K562 (cell line): ENCODE measurements around the gene ABCA3. TPM values are rescaled to one million over a fixed set of nuclear protein-coding genes. Genes with fewer than 3 reads are reported as not detected.

Experiments used
- ATAC-seq: fragments of 200-7000 bp; cut with Tn5 transposase; 3 replicates; pipeline ENCODE4 v1.9.1; 2020; ENCODE audit warnings: moderate library complexity
- BruUV-seq: library from RNA; stranded (reverse); fragments of 400-500 nt; replicated peaks from 2 replicates; lab custom pipeline; 2021; lab: Mats Ljungman, UMichigan
- CTCF ChIA-PET: fragments of 300-600 bp; formaldehyde crosslinking; extraction: SDS; loops from one replicate; lab custom pipeline; 2021; ENCODE audit warnings: low intra/inter-chr PET ratio; lab: Yijun Ruan, JAX
- POLR2A ChIA-PET: fragments of 300-600, 350-650 bp; sonication (Branson Sonifier 250); formaldehyde crosslinking; extraction: SDS; loops from one replicate; lab custom pipeline; 2021; ENCODE audit warnings: antibody characterized with exemption, inconsistent platforms; lab: Yijun Ruan, JAX
- DNase-seq, 4 experiments: peaks; one replicate each; pipeline versions ENCODE4 v3.0.0 to v3.0.0-alpha.2; 2011 to 2018; ENCODE audit warnings: low spot score in 3 of 4, mixed read lengths in 3 of 4; ENCODE audit errors: extremely low read depth in 1 of 4
- FAIRE-seq: peaks from 2 replicates; lab custom pipeline; 2011; peaks lifted over from hg19 to GRCh38; lab: Jason Lieb, UNC
- H2AFZ ChIP-seq: 2 replicates; pipeline ENCODE4 v1.6.0; 2011; ENCODE audit warnings: low read depth, low read length, control low read depth, inconsistent platforms
- H3K27ac ChIP-seq: fragments of 200-600 bp; 3 replicates; pipeline ENCODE4 v1.8.0; 2011; ENCODE audit warnings: low read depth, mild to moderate bottlenecking, control low read depth, inconsistent platforms, low read length, moderate library complexity, mixed read lengths; ENCODE audit errors: extremely low read depth
- H3K27me3 ChIP-seq, 2 experiments: fragments of 300-600 bp in 1 of 2; 2 replicates in 1 of 2; 3 replicates in 1 of 2; pipeline versions ENCODE4 v1.6.0 to v1.8.0; 2011; ENCODE audit warnings: inconsistent platforms in 2 of 2, low read length in 2 of 2, mild to moderate bottlenecking in 1 of 2, mixed read lengths in 1 of 2, moderate library complexity in 1 of 2; ENCODE audit not compliant: control insufficient read depth in 2 of 2, insufficient read depth in 2 of 2
- H3K36me3 ChIP-seq: fragments of 300-600 bp; 3 replicates; pipeline ENCODE4 v1.8.0; 2011; ENCODE audit warnings: mild to moderate bottlenecking, low read length, inconsistent platforms; ENCODE audit not compliant: control insufficient read depth, insufficient read depth
- H3K4me1 ChIP-seq, 2 experiments: fragments of 200-600 bp in 1 of 2; replicated peaks in 1 of 2; 2 replicates in 1 of 2; 3 replicates in 1 of 2; pipeline versions ENCODE4 v1.5.1 to v1.8.0; 2011; ENCODE audit warnings: inconsistent platforms in 2 of 2, low read length in 2 of 2, mild to moderate bottlenecking in 1 of 2, mixed read lengths in 1 of 2, moderate library complexity in 1 of 2; ENCODE audit not compliant: control insufficient read depth in 2 of 2, insufficient read depth in 2 of 2
- H3K4me2 ChIP-seq: 2 replicates; pipeline ENCODE4 v1.6.1; 2011; ENCODE audit warnings: low read length, control low read depth, inconsistent platforms, mixed read lengths; ENCODE audit not compliant: insufficient read depth
- H3K4me3 ChIP-seq: fragments of 200-600 bp; sonication (generic), shearing (Covaris generic); 2 replicates; pipeline ENCODE4 v1.5.1; 2016; ENCODE audit warnings: control low read depth, inconsistent platforms
- H3K79me2 ChIP-seq: fragments of 200-600 bp; 3 replicates; pipeline ENCODE4 v1.8.0; 2011; ENCODE audit warnings: low read length, inconsistent platforms; ENCODE audit not compliant: control insufficient read depth, insufficient read depth
- H3K9ac ChIP-seq, 2 experiments: 2 replicates each; pipeline versions ENCODE4 v1.6.0 to v1.6.1; 2011; ENCODE audit warnings: low read depth in 2 of 2, low read length in 2 of 2, control low read depth in 1 of 2, inconsistent platforms in 1 of 2, mild to moderate bottlenecking in 1 of 2, mixed read lengths in 1 of 2; ENCODE audit not compliant: insufficient read depth in 1 of 2
- H3K9me1 ChIP-seq: one replicate; pipeline ENCODE4 v1.6.0; 2011; ENCODE audit warnings: inconsistent platforms, mild to moderate bottlenecking, low read length, moderate library complexity; ENCODE audit not compliant: control insufficient read depth, insufficient read depth
- H3K9me3 ChIP-seq: replicated peaks from 2 replicates; pipeline ENCODE4 v1.5.1; 2011; ENCODE audit warnings: low read depth, low read length, inconsistent platforms; ENCODE audit not compliant: control insufficient read depth, insufficient read depth
- H4K20me1 ChIP-seq: replicated peaks from 2 replicates; pipeline ENCODE4 v1.6.1; 2011; ENCODE audit warnings: low read length, inconsistent platforms, mixed read lengths; ENCODE audit not compliant: control insufficient read depth, insufficient read depth
- BRD4 ChIP-seq: fragments of 200-600 bp; sonication (generic); IDR thresholded peaks from 2 replicates; pipeline ENCODE4 v1.6.1; 2017; ENCODE audit warnings: inconsistent platforms
- COPS2 ChIP-seq: fragments of 450-650 bp; conservative IDR thresholded peaks from 2 replicates; pipeline ENCODE4 v1.6.1; 2016; ENCODE audit warnings: mild to moderate bottlenecking, moderate library complexity
- FIP1L1 ChIP-seq: fragments of 200-400 bp; formaldehyde crosslinking; IDR thresholded peaks from 2 replicates; pipeline ENCODE4 v1.6.1; 2018; ENCODE audit warnings: mild to moderate bottlenecking, low read depth, low read length; ENCODE audit not compliant: poor library complexity, severe bottlenecking
- HLTF ChIP-seq: fragments of 450-650 bp; IDR thresholded peaks from 2 replicates; pipeline ENCODE4 v1.6.1; 2016
- ID3 ChIP-seq, 2 experiments: fragments of 250-450 bp in 1 of 2; fragments of 450-650 bp in 1 of 2; sonication (Bioruptor Pico) in 1 of 2; IDR thresholded peaks; 2 replicates each; pipeline versions ENCODE4 v1.6.1 to v1.8.0; 2016 to 2021; ENCODE audit warnings: mild to moderate bottlenecking in 2 of 2, moderate library complexity in 2 of 2, missing compliant biosample characterization in 1 of 2, missing genetic modification characterization in 1 of 2
- MYNN ChIP-seq, 2 experiments: sonication (generic); formaldehyde crosslinking in 1 of 2; IDR thresholded peaks; 2 replicates each; pipeline versions ENCODE4 v1.5.0 to v1.6.1; 2016 to 2020; ENCODE audit warnings: antibody characterized with exemption in 1 of 2, missing genetic modification reagents in 1 of 2
- NR2F6 ChIP-seq: fragments of 450-650 bp; formaldehyde crosslinking; IDR thresholded peaks from 2 replicates; pipeline ENCODE4 v1.4.0; 2020; ENCODE audit warnings: mild to moderate bottlenecking
- PCBP1 ChIP-seq: fragments of 200-400 bp; formaldehyde crosslinking; IDR thresholded peaks from 2 replicates; pipeline ENCODE4 v1.6.1; 2018; ENCODE audit warnings: mild to moderate bottlenecking, low read depth, low read length; ENCODE audit not compliant: poor library complexity, severe bottlenecking
- POLR2G ChIP-seq: fragments of 200-400 bp; formaldehyde crosslinking; IDR thresholded peaks from 2 replicates; pipeline ENCODE4 v1.6.1; 2017; ENCODE audit warnings: low read depth, mild to moderate bottlenecking, antibody characterized with exemption, low read length, moderate library complexity
- RBFOX2 ChIP-seq: fragments of 200-400 bp; formaldehyde crosslinking; IDR thresholded peaks from 2 replicates; pipeline ENCODE4 v1.6.1; 2017; ENCODE audit warnings: low read depth, mild to moderate bottlenecking, low read length, moderate library complexity
- RBM14 ChIP-seq: fragments of 200-400 bp; formaldehyde crosslinking; IDR thresholded peaks from 2 replicates; pipeline ENCODE4 v1.6.1; 2018; ENCODE audit warnings: low read depth, mild to moderate bottlenecking, low read length, moderate library complexity, borderline replicate concordance; ENCODE audit not compliant: insufficient read depth
- RBM22 ChIP-seq: fragments of 200-400 bp; formaldehyde crosslinking; IDR thresholded peaks from 2 replicates; pipeline ENCODE4 v1.6.1; 2018; ENCODE audit warnings: low read length, low read depth; ENCODE audit not compliant: poor library complexity, severe bottlenecking
- SUPT5H ChIP-seq: fragments of 450-650 bp; IDR thresholded peaks from 2 replicates; pipeline ENCODE4 v1.6.1; 2016
- WGBS: fragments of 100-300 bp; shearing (Covaris generic); methylation state at CpG from one replicate; pipeline ENCODE4 v1.1.6; 2016; ENCODE audit warnings: low coverage, mixed read lengths; ENCODE audit not compliant: insufficient coverage; ENCODE audit errors: missing lambda C conversion rate; 5-methylcytosine and 5-hydroxymethylcytosine counted together
- in situ Hi-C: fragments of 300-500 bp; cut with MboI; formaldehyde crosslinking; loops from 4 replicates; pipeline ENCODE4 v1.15.0; 2018; ENCODE audit warnings: inconsistent platforms, mixed read lengths
- intact Hi-C: fragments of 100-400 bp; cut with micrococcal nuclease; formaldehyde crosslinking; loops from 2 replicates; pipeline ENCODE4 v1.14.2; 2022
- polyA plus RNA-seq, 8 experiments: library from polyadenylated mRNA; depleted of rRNA in 4 of 8; stranded (reverse) in 5 of 8; unstranded in 3 of 8; fragments of >200 nt; fragmentation: Nextera tagmentation in 2 of 8; fragmentation: Illumina TruSeq in 1 of 8; extraction: Ambion mirVana in 2 of 8; extraction: Trizol in 1 of 8; gene quantifications; 2 replicates each; pipeline versions ENCODE4 v1.2.1 to v1.2.3, GENCODE V29; 2011 to 2014; ENCODE audit warnings: inconsistent platforms in 1 of 8, missing spikeins in 1 of 8
- total RNA-seq, 7 experiments: library from RNA; depleted of rRNA in 6 of 7; stranded (reverse); fragments of >200 nt in 6 of 7; fragmentation: Illumina TruSeq in 2 of 7; extraction: Trizol in 2 of 7; gene quantifications; 2 replicates each; pipeline versions ENCODE4 v1.2.1 to v1.2.3, GENCODE V29; 2011 to 2021; ENCODE audit warnings: low replicate concordance in 1 of 7
- TF ChIP-seq, protein P1 (sequence below): fragments of 450-650 bp; IDR thresholded peaks from 2 replicates; pipeline ENCODE4 v1.6.1; 2016; ENCODE audit warnings: borderline replicate concordance
- TF ChIP-seq, protein P2 (sequence below): sonication (generic); formaldehyde crosslinking; IDR thresholded peaks from 2 replicates; pipeline ENCODE4 v1.8.1; 2023; ENCODE audit warnings: mild to moderate bottlenecking, missing genetic modification reagents

ABCA3 gene
- total and polyA plus RNA-seq, 9 of the 15 experiments (the other 6 are each of a cell fraction or from before 2014, with no cell fraction given) = 0.66 to 23.7 (median 6.9) TPM

- TF ChIP-seq NR2F6 (no peak), HLTF (no peak), BRD4 (no peak), COPS2 (no peak), RBM14 (no peak)
These were observed 102.2 kb downstream of the ABCA3 start (continued) for GRCh38 chr16:2238150-2238837.

DNA sequence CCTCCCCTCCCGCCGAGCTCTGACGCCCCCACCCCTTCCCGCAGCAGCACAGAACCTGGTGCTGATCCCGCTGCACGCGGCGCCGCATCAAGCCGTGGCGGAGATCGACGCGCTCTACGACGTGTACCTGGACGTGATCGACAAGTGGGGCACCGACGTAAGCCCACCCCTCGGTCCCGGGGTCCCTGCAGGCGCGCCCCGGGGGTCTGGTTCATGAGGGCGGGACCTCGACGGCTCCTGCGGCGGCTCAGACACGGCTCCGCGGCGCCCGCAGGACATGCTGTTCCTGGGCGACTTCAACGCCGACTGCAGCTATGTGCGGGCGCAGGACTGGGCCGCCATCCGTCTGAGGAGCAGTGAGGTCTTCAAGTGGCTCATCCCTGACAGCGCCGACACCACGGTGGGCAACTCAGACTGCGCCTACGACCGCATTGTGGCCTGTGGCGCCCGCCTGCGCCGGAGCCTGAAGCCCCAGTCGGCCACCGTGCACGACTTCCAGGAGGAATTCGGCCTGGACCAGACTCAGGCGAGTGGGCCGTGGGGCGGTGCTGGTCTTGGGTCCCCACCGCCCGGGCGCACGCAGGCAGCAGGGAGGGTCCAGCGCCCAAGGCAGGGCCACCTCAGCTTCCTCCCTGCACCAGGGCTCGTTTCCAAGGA lies 102.9 kb downstream of the ABCA3 start:
- Histone ChIP-seq H3K4me1 (peaks cover 0 to 52% of the 10 kb centered on the region in 2 experiments; a peak in 2 of 5 replicates), H3K9ac (no peak overlapping the region), H3K9me1 (no peaks in the 10 kb centered on the region), H2AFZ (no peak overlapping the region), H3K4me3 (no peak overlapping the region), H3K27ac (no peak overlapping the region), H3K79me2 (no peaks in the 10 kb centered on the region), H4K20me1 (no peaks in the 10 kb centered on the region), H3K27me3 (no peaks in the 10 kb centered on the region), H3K4me2 (no peak overlapping the region), H3K9me3 (no peaks in the 10 kb centered on the region), H3K36me3 (peaks cover 57% of the 10 kb centered on the region; the same call in 2 of the 3 replicates)
- intact Hi-C loops (no loop called here), in situ Hi-C loops (no loop called here)
- FAIRE-seq (no peak), DNase-seq (no peak), ATAC-seq (no peak)
- ChIA-PET CTCF (no interaction called here), POLR2A (interaction anchor here (0.7 to 6.6 kb wide), 3 partner anchors 10 to 22 kb away, joined by 3 to 39 read pairs (median 13); partner anchors contain the start of gene ECI1)
- no TSS peak for BruUV-seq
- WGBS = 95% methylated on average over 19 of the region's 65 CpGs
- 0 out of 2 replicates have a peak, but pooled peaks have one; percentile 26 for TF ChIP-seq RBFOX2
- TF ChIP-seq FIP1L1 = peak; percentile 74
- TF ChIP-seq ID3 (CRISPR knock-in tag; IDR thresholded peaks at IDR 0.05) = no peak
- TF ChIP-seq ID3 (tag; IDR thresholded peaks at IDR 0.05) = no peak
- peak; percentile 53 for TF ChIP-seq PCBP1
- peak; percentile 58 for TF ChIP-seq POLR2G
- TF ChIP-seq RBM22 = peak; percentile 85
- TF ChIP-seq, protein P1, sequence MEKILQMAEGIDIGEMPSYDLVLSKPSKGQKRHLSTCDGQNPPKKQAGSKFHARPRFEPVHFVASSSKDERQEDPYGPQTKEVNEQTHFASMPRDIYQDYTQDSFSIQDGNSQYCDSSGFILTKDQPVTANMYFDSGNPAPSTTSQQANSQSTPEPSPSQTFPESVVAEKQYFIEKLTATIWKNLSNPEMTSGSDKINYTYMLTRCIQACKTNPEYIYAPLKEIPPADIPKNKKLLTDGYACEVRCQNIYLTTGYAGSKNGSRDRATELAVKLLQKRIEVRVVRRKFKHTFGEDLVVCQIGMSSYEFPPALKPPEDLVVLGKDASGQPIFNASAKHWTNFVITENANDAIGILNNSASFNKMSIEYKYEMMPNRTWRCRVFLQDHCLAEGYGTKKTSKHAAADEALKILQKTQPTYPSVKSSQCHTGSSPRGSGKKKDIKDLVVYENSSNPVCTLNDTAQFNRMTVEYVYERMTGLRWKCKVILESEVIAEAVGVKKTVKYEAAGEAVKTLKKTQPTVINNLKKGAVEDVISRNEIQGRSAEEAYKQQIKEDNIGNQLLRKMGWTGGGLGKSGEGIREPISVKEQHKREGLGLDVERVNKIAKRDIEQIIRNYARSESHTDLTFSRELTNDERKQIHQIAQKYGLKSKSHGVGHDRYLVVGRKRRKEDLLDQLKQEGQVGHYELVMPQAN = no peak
- 0 out of 2 replicates have a peak, but pooled peaks have one; percentile 21 for TF ChIP-seq SUPT5H
- peak; percentile 28; the same call in 1 of the 2 replicates for TF ChIP-seq MYNN (IDR thresholded peaks at IDR 0.05)
- TF ChIP-seq MYNN (CRISPR knock-in tag; IDR thresholded peaks at IDR 0.05) = no peak
- TF ChIP-seq, protein P2, sequence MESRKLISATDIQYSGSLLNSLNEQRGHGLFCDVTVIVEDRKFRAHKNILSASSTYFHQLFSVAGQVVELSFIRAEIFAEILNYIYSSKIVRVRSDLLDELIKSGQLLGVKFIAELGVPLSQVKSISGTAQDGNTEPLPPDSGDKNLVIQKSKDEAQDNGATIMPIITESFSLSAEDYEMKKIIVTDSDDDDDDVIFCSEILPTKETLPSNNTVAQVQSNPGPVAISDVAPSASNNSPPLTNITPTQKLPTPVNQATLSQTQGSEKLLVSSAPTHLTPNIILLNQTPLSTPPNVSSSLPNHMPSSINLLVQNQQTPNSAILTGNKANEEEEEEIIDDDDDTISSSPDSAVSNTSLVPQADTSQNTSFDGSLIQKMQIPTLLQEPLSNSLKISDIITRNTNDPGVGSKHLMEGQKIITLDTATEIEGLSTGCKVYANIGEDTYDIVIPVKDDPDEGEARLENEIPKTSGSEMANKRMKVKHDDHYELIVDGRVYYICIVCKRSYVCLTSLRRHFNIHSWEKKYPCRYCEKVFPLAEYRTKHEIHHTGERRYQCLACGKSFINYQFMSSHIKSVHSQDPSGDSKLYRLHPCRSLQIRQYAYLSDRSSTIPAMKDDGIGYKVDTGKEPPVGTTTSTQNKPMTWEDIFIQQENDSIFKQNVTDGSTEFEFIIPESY (CRISPR knock-in tag) = peak; percentile 94
